CD4-positive, alpha-beta T cell (primary cell): ENCODE measurements around the gene C4orf51. TPM values are rescaled to one million over a fixed set of nuclear protein-coding genes. Genes with fewer than 3 reads are reported as not detected.

Experiments
- ATAC-seq: fragments of 200-7000 bp; cut with Tn5 transposase; one replicate; pipeline ENCODE4 v1.10.0; 2022; ENCODE audit warnings: mild to moderate bottlenecking; ENCODE audit not compliant: poor library complexity
- CTCF ChIA-PET: fragments of 350-600 bp; sonication (Branson Sonifier 250); formaldehyde crosslinking; loops from one replicate; lab custom pipeline; 2021; ENCODE audit warnings: antibody characterized with exemption, inconsistent platforms; lab: Charles Lee
- POLR2A ChIA-PET: fragments of 350-600 bp; sonication (Branson Sonifier 250); formaldehyde crosslinking; loops from one replicate; lab custom pipeline; 2021; ENCODE audit warnings: antibody characterized with exemption, inconsistent platforms; lab: Charles Lee
- DNase-seq, 14 experiments: peaks; one replicate each; pipeline ENCODE4 v3.0.0-alpha.2; 2013 to 2020; ENCODE audit warnings: mixed read lengths in 2 of 14
- H3K27ac ChIP-seq, 2 donors: one replicate each; pipeline versions ENCODE4 v1.5.1 to v1.7.0; 2013; ENCODE audit warnings: low read length in 2 of 2, low read depth in 1 of 2, mild to moderate bottlenecking in 1 of 2
- H3K27me3 ChIP-seq, 2 experiments: 1 replicate in 1 of 2; 2 replicates in 1 of 2; pipeline versions ENCODE4 v1.6.1 to v1.7.0; 2013; ENCODE audit warnings: low read length in 2 of 2, control low read depth in 1 of 2, mild to moderate bottlenecking in 1 of 2, moderate library complexity in 1 of 2; ENCODE audit not compliant: insufficient read depth in 2 of 2, control insufficient read depth in 1 of 2
- H3K36me3 ChIP-seq: one replicate; pipeline ENCODE4 v1.6.1; 2013; ENCODE audit warnings: low read length, control low read depth; ENCODE audit not compliant: insufficient read depth
- H3K4me1 ChIP-seq: one replicate; pipeline ENCODE4 v1.6.1; 2013; ENCODE audit warnings: low read length, control low read depth; ENCODE audit not compliant: insufficient read depth
- H3K4me3 ChIP-seq: one replicate; pipeline ENCODE4 v1.5.1; 2013; ENCODE audit warnings: mild to moderate bottlenecking, low read length, moderate library complexity
- H3K9me3 ChIP-seq, 2 experiments: 1 replicate in 1 of 2; 2 replicates in 1 of 2; pipeline versions ENCODE4 v1.6.1 to v1.7.0; 2013; ENCODE audit warnings: low read length in 2 of 2, mild to moderate bottlenecking in 2 of 2, control low read depth in 1 of 2, moderate library complexity in 1 of 2; ENCODE audit not compliant: control insufficient read depth in 1 of 2, insufficient read depth in 1 of 2
- H3K27ac Mint-ChIP-seq: one replicate; pipeline ENCODE4 v1.8.0; 2020; ENCODE audit warnings: mixed read lengths
- H3K27me3 Mint-ChIP-seq: one replicate; pipeline ENCODE4 v1.8.0; 2021; ENCODE audit warnings: mixed read lengths
- H3K36me3 Mint-ChIP-seq: one replicate; pipeline ENCODE4 v1.8.0; 2021; ENCODE audit warnings: low read depth, mixed read lengths
- H3K4me1 Mint-ChIP-seq: one replicate; pipeline ENCODE4 v1.8.0; 2021; ENCODE audit warnings: low read depth, mixed read lengths
- H3K4me3 Mint-ChIP-seq: one replicate; pipeline ENCODE4 v1.8.0; 2020; ENCODE audit warnings: mild to moderate bottlenecking, mixed read lengths
- H3K9me3 Mint-ChIP-seq: one replicate; pipeline ENCODE4 v1.8.0; 2020; ENCODE audit warnings: mixed read lengths
- CTCF ChIP-seq: fragments of 200-600 bp; IDR thresholded peaks from one replicate; pipeline ENCODE4 v1.8.0; 2022; ENCODE audit warnings: antibody characterized with exemption, mild to moderate bottlenecking
- intact Hi-C, 2 experiments: fragments of 100-400 bp; cut with DNase I in 1 of 2; cut with micrococcal nuclease in 1 of 2; formaldehyde crosslinking; loops; one replicate each; pipeline versions ENCODE4 v1.15.1 to v1.9.0; 2023 to 2025; cut with DNase I, micrococcal nuclease
- total RNA-seq, 174 experiments: library from RNA in 2 of 174; stranded (reverse) in 2 of 174; gene quantifications; one replicate each; pipeline ENCODE4 v1.2.3 and lab custom pipeline; 2021 to 2026

Gene C4orf51
- total RNA-seq, 2 experiments from 2014 or later, result not detected

- CTCF ChIA-PET, result no interaction called here
- Histone ChIP-seq H3K4me1 (no peaks in the 10 kb centered on the region), H3K27me3 (no peaks in the 10 kb centered on the region), H3K27ac (no peak overlapping the region), H3K9me3 (no peaks in the 10 kb centered on the region), H3K36me3 (peaks cover 38% of the 10 kb centered on the region), H3K4me3 (no peak overlapping the region)
- intact Hi-C loops, result no loop called here
- Mint-ChIP-seq H3K9me3 (no peaks in the 10 kb centered on the region), H3K27ac (no peak overlapping the region), H3K4me3 (no peak overlapping the region), H3K36me3 (peaks cover 82% of the 10 kb centered on the region), H3K4me1 (no peaks in the 10 kb centered on the region), H3K27me3 (no peaks in the 10 kb centered on the region)
- DNase-seq (no peak), ATAC-seq (no peak)
- POLR2A ChIA-PET, result no interaction called here
- TF ChIP-seq CTCF, result no peak
Measured at GRCh38 chr4:145766273-145766672, 86.3 kb downstream of the C4orf51 start.

GRCh38 chr4:145769450-145770037, 89.6 kb downstream of the C4orf51 start:
- Mint-ChIP-seq H3K4me3 (no peak overlapping the region), H3K27me3 (no peaks in the 10 kb centered on the region), H3K27ac (no peak overlapping the region), H3K9me3 (no peaks in the 10 kb centered on the region), H3K36me3 (peaks cover 85% of the 10 kb centered on the region), H3K4me1 (no peaks in the 10 kb centered on the region)
- ATAC-seq (no peak), DNase-seq (no peak)
- peaks cover 35% of the 10 kb centered on the region for H3K36me3 ChIP-seq
- H3K27ac ChIP-seq, result no peak overlapping the region
- POLR2A ChIA-PET, result no interaction called here
- no peaks in the 10 kb centered on the region for H3K27me3 ChIP-seq
- no peak overlapping the region for H3K4me3 ChIP-seq
- no peaks in the 10 kb centered on the region for H3K9me3 ChIP-seq
- intact Hi-C loops, result loop anchor here in 1 of 2 experiments (5.0 kb wide), 1 partner anchor 53 kb away; no protein-coding TSS in a partner anchor
- no peak for TF ChIP-seq CTCF
- no peaks in the 10 kb centered on the region for H3K4me1 ChIP-seq
- CTCF ChIA-PET, result interaction anchor here (1.4 kb wide), 1 partner anchor 152 kb away, joined by 3 read pairs; no protein-coding TSS in a partner anchor

GRCh38 chr4:145770124-145770523, 90.2 kb downstream of the C4orf51 start:
- H3K36me3 Mint-ChIP-seq, result peaks cover 85% of the 10 kb centered on the region
- no peak overlapping the region for H3K4me3 Mint-ChIP-seq
- no peaks in the 10 kb centered on the region for H3K27me3 ChIP-seq
- no peak for TF ChIP-seq CTCF
- no peak for DNase-seq
- H3K4me3 ChIP-seq, result no peak overlapping the region
- H3K9me3 ChIP-seq, result no peaks in the 10 kb centered on the region
- ChIA-PET CTCF (interaction anchor here (1.4 kb wide), 1 partner anchor 153 kb away, joined by 3 read pairs; no protein-coding TSS in a partner anchor), POLR2A (no interaction called here)
- H3K27ac Mint-ChIP-seq, result no peak overlapping the region
- no peak overlapping the region for H3K27ac ChIP-seq
- H3K36me3 ChIP-seq, result peaks cover 35% of the 10 kb centered on the region
- no peaks in the 10 kb centered on the region for H3K4me1 ChIP-seq
- intact Hi-C loops, result loop anchor here in 1 of 2 experiments (5.0 kb wide), 1 partner anchor 52 kb away; no protein-coding TSS in a partner anchor
- H3K27me3 Mint-ChIP-seq, result no peaks in the 10 kb centered on the region
- ATAC-seq, result no peak
- no peaks in the 10 kb centered on the region for H3K9me3 Mint-ChIP-seq
- no peaks in the 10 kb centered on the region for H3K4me1 Mint-ChIP-seq
